ENCODE measurements around the gene SPATS1.

The SPATS1 gene

DNA sequence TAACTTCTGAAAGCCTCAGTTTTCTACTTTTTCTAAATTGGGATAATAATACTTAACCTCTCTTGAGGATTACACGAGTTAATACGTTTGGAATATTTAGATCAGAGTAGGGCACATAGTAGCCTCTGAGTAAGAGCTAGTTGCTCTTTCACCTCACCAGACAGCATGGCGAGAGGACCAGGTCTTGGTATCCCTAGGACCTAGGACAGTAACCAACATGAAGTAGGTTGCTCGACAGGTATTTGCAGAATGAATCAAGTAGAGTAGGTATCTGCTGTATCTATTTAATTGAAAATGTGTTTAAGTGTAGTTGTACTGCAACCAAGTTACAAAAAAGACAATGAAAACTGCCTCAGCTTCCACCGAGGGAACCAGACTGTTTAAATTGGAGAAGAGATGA lies 46.4 kb downstream of the SPATS1 start:
- no peak for DNase-seq (ENCODE audit: low read depth)

DNA sequence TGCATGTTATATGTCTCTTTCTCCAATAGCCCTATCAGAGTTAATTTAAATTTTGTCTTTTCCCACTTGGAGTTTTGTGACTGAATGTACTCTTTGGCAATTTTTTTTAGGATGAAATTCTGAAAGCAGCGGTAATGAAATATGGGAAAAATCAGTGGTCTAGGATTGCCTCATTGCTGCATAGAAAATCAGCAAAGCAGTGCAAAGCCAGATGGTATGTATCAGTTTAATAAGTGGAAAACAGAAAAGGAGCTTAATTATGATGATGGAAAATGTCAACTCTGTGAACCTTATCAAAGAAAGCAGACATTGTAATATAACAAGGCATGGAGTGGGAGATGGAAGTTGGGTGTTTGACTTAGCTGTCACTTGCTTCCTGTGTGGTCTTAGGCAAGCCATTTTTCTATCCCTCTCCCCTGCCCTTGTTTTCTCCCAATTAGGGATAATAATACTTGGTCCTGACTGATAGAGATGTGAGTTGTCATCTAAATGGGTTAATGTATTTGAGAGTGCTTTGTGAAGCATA lies 47.8 kb downstream of the SPATS1 start:
- no peak for DNase-seq (ENCODE audit: low read depth)
